ENCODE measurements around the gene DLGAP3. TPM values are rescaled to one million over a fixed set of nuclear protein-coding genes. Genes with fewer than 3 reads are reported as not detected.

DLGAP3 gene
- total and polyA plus RNA-seq, 11 donors: 0.07 to 0.51 (median 0.10) TPM; not detected in 8

DNA sequence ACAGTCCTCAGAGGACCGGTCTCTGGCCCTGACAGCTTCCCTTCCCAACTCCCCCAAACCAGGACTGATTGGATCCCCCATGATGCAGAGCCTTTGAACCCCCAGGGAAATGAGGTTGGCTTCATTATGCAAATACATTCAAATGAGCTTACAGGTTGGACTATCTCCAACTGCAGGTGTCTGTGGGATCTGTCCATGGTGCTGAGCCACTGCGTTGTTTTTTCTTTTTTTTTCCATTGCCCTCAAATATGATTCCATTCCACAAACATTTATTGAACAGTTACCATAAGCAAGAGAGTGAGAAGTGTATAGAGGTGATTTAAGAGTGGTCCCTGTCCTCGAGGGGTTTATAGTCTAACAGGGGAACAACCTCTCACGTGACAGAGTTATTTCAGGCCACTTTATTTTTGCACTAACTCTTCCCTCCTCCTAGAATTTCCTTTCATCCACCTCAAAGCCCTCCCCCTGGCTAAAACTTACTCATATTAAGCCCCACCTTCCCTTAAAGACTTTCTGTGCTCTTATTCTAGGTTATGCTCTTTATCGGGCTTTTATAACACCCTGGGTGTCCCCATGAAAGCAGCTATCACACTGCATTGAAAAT lies 21.9 kb downstream of the DLGAP3 start:
- Histone ChIP-seq H3K9me3 (no peaks in the 10 kb centered on the region), H3K4me3 (no peak overlapping the region), H3K27me3 (peaks cover 0 to 4% (median 0%) of the 10 kb centered on the region in 9 donors), H3K27ac (no peak overlapping the region), H3K36me3 (no peaks in the 10 kb centered on the region), H3K4me1 (no peaks in the 10 kb centered on the region)
- intact Hi-C loops (cut with DNase I): no loop called here
- WGBS, 4 donors: 55 to 63% (median 58%) methylated on average over 5 of the region's 5 CpGs
- ATAC-seq (no peak), DNase-seq (no peak)
- TF ChIP-seq, protein P1, sequence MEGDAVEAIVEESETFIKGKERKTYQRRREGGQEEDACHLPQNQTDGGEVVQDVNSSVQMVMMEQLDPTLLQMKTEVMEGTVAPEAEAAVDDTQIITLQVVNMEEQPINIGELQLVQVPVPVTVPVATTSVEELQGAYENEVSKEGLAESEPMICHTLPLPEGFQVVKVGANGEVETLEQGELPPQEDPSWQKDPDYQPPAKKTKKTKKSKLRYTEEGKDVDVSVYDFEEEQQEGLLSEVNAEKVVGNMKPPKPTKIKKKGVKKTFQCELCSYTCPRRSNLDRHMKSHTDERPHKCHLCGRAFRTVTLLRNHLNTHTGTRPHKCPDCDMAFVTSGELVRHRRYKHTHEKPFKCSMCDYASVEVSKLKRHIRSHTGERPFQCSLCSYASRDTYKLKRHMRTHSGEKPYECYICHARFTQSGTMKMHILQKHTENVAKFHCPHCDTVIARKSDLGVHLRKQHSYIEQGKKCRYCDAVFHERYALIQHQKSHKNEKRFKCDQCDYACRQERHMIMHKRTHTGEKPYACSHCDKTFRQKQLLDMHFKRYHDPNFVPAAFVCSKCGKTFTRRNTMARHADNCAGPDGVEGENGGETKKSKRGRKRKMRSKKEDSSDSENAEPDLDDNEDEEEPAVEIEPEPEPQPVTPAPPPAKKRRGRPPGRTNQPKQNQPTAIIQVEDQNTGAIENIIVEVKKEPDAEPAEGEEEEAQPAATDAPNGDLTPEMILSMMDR (IDR thresholded peaks at IDR 0.05): no peak

DNA sequence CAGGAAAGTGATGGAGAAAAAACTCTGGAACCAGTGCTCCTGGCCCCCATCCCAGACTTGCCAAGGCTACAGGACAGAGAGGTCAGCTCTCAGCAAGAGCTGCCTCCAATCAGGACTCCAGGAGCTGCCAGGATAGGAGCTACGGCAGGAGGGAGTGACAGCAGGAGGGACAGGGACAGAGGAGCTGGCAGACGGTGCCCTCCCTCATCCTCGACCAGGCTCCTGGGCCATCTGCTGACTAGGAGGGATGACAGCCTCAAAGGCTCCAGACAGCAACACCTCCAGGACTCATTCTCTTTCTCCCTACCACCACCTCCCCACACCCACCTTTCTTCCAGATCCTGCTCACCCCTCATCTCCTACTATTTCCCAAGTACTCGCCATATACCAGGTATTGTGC lies 22.7 kb downstream of the DLGAP3 start:
- H3K36me3 ChIP-seq: no peaks in the 10 kb centered on the region
- 48 to 68% (median 59%) methylated on average over 4 of the region's 4 CpGs for WGBS, 4 donors
- intact Hi-C loops (cut with DNase I): no loop called here
- H3K27me3 ChIP-seq: peaks cover 0 to 4% (median 0%) of the 10 kb centered on the region in 9 donors
- DNase-seq (no peak), ATAC-seq (no peak)
- H3K9me3 ChIP-seq: no peaks in the 10 kb centered on the region
- H3K4me3 ChIP-seq: no peak overlapping the region
- H3K4me1 ChIP-seq: no peaks in the 10 kb centered on the region
- TF ChIP-seq, protein P1 (IDR thresholded peaks at IDR 0.05): no peak
- TF ChIP-seq POLR2A (IDR thresholded peaks at IDR 0.05): no peak
- no peak overlapping the region for H3K27ac ChIP-seq

DNA sequence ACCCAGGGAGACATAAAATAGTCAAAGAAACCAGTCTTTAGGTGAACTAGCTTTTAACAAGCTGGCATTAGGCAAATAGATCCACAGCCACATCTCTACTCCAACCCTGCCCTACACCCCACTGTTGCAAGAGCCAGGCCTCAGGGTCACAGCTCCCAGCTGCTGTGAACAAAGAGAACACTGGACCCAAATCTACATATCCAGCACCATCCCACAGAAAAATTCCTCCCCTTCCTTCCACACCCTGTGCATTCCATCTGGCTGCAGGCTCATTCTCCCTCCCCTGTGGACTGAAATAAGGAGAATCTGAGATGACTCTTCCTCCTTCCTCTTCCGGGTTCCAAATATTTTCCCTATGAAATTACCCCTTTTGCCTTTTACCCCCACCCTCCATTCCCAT lies 23.2 kb downstream of the DLGAP3 start:
- 66 to 86% (median 73%) methylated on average over 1 of the region's 1 CpG for WGBS, 4 donors
- TF ChIP-seq POLR2A (IDR thresholded peaks at IDR 0.05): no peak
- TF ChIP-seq, protein P1 (IDR thresholded peaks at IDR 0.05): no peak
- intact Hi-C loops (cut with DNase I): no loop called here
- Histone ChIP-seq H3K9me3 (no peaks in the 10 kb centered on the region), H3K4me1 (no peaks in the 10 kb centered on the region), H3K27ac (no peak overlapping the region), H3K4me3 (no peak overlapping the region), H3K27me3 (peaks cover 0 to 4% (median 0%) of the 10 kb centered on the region in 9 donors), H3K36me3 (no peaks in the 10 kb centered on the region)
- DNase-seq (no peak), ATAC-seq (no peak)

DNA sequence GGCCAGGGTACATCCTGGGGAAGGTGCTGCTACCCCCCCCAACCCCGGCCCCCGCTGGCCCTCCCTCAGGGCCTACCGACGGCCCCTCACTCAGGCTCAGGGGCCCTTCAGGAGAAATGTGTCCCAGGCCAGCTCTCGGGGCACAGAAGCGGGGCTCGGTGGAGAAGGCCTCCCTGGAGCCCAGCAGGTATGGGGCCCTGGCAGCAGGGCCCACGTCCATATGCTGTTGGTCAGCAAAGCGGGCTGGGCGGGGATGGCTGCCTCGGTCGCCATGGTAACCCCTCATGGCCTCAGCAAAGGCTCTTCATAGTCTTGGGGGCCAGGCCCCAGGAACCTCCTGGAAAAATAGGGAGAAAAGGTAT lies 24.4 kb downstream of the DLGAP3 start:
- intact Hi-C loops (cut with DNase I): no loop called here
- TF ChIP-seq POLR2A (IDR thresholded peaks at IDR 0.05): no peak
- TF ChIP-seq, protein P1 (IDR thresholded peaks at IDR 0.05): no peak
- Histone ChIP-seq H3K27ac (no peak overlapping the region), H3K9me3 (no peaks in the 10 kb centered on the region), H3K4me1 (no peaks in the 10 kb centered on the region), H3K4me3 (no peak overlapping the region), H3K27me3 (peaks cover 0 to 4% (median 0%) of the 10 kb centered on the region in 9 donors), H3K36me3 (no peaks in the 10 kb centered on the region)
- ATAC-seq: no peak
- no peak for DNase-seq
- WGBS, 4 donors: 74 to 83% (median 82%) methylated on average over 10 to 12 of the region's 12 CpGs; no CpG with 5 or more reads in 1 of the 4 donors

Measured in heart left ventricle (tissue), 16 donors.